ENCODE data around the gene SLC25A47. TPM values are rescaled to one million over a fixed set of nuclear protein-coding genes. Genes with fewer than 3 reads are reported as not detected.
"Not testable (repeated sequence)": the region's sequence is repeated elsewhere in the genome, so short reads cannot be mapped to it uniquely, and the experiment has no call there.

Gene SLC25A47
- total RNA-seq, 4 donors from 2014 or later, result 0.54 to 1.2 TPM; not detected in 2

DNA sequence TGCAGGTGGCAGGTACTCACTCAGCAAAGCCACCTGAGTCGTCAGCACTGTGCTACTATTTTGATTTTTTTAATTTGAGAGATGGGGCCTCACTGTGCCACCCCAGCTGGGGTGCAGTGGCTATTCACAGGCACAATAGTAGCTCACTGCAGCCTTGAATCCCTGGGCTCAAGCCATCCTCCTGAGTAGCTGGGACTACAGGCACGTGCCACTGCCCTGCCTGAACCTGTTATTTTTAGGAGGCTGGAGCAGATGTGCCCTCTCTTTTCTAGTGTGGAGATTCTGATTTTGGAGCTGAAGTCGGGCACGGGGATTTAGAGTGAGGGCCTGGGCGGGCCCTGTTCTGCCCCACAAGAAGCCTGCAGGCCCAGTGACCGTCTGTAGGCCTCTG lies 17.3 kb downstream of the SLC25A47 start:
- Histone ChIP-seq H3K27me3 (no peaks in the 10 kb centered on the region), H3K4me1 (peaks cover 0 to 16% (median 4%) of the 10 kb centered on the region in 4 donors), H3K4me3 (no peak overlapping the region), H3K27ac (peak overlapping the region in 2 of 4 donors; percentile 21 to 79), H3K9me3 (no peaks in the 10 kb centered on the region), H3K36me3 (peaks cover 0 to 32% (median 0%) of the 10 kb centered on the region in 3 donors)
- no peak for DNase-seq
- TF ChIP-seq, protein P1, sequence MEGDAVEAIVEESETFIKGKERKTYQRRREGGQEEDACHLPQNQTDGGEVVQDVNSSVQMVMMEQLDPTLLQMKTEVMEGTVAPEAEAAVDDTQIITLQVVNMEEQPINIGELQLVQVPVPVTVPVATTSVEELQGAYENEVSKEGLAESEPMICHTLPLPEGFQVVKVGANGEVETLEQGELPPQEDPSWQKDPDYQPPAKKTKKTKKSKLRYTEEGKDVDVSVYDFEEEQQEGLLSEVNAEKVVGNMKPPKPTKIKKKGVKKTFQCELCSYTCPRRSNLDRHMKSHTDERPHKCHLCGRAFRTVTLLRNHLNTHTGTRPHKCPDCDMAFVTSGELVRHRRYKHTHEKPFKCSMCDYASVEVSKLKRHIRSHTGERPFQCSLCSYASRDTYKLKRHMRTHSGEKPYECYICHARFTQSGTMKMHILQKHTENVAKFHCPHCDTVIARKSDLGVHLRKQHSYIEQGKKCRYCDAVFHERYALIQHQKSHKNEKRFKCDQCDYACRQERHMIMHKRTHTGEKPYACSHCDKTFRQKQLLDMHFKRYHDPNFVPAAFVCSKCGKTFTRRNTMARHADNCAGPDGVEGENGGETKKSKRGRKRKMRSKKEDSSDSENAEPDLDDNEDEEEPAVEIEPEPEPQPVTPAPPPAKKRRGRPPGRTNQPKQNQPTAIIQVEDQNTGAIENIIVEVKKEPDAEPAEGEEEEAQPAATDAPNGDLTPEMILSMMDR (IDR thresholded peaks at IDR 0.05), result no peak
- no peak for TF ChIP-seq POLR2A (IDR thresholded peaks at IDR 0.05)

DNA sequence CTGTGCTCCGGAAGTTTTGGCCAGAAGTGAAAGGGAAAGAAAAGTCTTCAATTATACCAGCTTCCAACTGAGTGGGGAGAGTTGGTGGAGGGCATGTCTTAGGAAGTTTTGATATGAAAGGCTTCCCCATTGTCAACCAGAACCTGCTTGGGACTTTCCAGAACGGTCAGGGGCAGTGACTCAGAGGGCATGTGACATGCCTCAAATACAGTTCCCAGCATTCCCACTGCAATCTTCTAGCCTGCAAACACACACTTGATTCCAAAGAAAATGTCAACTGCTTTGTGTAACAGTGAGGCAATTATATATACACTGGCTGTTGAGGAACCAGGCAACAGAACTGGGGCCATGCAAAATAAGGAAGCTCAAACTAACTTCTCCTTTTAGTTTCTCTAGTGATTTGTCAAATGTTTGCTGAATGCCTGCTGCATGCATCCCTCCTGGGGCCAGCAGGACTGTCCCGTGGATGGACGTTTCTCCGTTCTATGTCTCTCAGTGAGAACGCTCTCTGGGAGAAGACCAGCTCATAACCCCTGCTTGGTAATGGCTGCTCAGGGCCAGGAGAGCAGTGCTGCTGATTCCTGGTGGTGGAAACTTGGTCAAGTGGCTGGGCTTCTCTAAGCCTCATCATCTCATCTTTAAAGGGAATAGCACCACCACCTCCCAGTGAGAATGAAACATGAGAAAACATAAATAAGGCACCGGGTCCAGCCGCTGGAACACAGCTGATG lies 18.3 kb downstream of the SLC25A47 start:
- no peak for TF ChIP-seq POLR2A (IDR thresholded peaks at IDR 0.05)
- peak in 2 of 3 donors; percentile 16 to 70 for DNase-seq
- Histone ChIP-seq H3K9me3 (no peaks in the 10 kb centered on the region), H3K36me3 (peaks cover 0 to 35% (median 0%) of the 10 kb centered on the region in 3 donors), H3K4me1 (peaks cover 0 to 16% (median 4%) of the 10 kb centered on the region in 4 donors), H3K4me3 (no peak overlapping the region), H3K27ac (peak overlapping the region; percentile 45 to 79 (median 70)), H3K27me3 (no peaks in the 10 kb centered on the region)

DNA sequence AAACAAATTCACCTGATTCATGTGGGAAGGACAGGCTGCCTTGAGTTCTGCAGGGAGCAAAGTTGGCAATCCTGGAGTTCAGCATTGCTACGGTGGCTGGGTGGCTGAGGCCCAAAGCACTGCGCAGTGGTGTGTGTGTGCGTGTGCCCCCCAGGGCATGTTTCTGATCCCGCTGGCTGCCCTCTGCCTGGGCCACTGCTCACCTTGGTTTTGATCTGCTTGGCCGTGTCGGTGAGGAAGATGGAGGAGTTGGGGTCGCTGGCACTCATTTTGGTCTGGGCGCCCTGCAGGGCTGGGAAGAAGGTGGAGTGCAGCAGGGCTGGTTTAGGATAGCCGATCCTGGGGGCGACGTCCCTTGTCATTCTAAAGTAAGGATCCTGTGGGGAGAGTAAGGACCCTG lies 19.1 kb downstream of the SLC25A47 start:
- H3K4me1 ChIP-seq, result peaks cover 0 to 16% (median 4%) of the 10 kb centered on the region in 4 donors
- no peaks in the 10 kb centered on the region for H3K27me3 ChIP-seq
- peaks cover 0 to 35% (median 0%) of the 10 kb centered on the region in 3 donors for H3K36me3 ChIP-seq
- no peak overlapping the region for H3K4me3 ChIP-seq
- H3K9me3 ChIP-seq, result no peaks in the 10 kb centered on the region
- H3K27ac ChIP-seq, result peak overlapping the region in 3 of 4 donors; percentile 18 to 79 (median 45)
- peak in 1 of 3 donors; percentile 14 for DNase-seq
- TF ChIP-seq, protein P1 (IDR thresholded peaks at IDR 0.05), result no peak

DNA sequence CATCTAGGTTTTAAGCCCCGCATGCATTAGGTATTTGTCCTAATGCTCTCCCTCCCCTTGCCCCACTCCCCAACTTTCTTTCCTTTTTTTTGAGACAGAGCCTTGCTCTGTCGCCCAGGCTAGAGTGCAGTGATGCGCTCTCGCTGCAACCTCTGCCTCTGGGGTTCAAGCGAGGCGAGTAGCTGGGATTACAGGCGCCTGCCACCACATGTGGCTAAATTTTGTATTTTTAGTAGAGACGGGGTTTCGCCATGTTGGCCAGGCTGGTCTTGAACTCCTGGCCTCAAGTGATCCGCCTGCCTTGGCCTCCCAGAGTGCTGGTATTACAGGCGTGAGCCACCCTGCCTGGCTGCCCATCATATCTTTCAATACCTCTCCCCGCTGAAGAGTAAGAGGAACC lies 19.7 kb downstream of the SLC25A47 start:
- not testable (repeated sequence) for H3K4me3 ChIP-seq, H3K27me3 ChIP-seq, H3K9me3 ChIP-seq, H3K27ac ChIP-seq
- Histone ChIP-seq H3K36me3 (peaks cover 0 to 35% (median 0%) of the 10 kb centered on the region in 3 donors), H3K4me1 (peaks cover 0 to 21% (median 4%) of the 10 kb centered on the region in 4 donors)
- peak in 1 of 3 donors; percentile 6 for DNase-seq

DNA sequence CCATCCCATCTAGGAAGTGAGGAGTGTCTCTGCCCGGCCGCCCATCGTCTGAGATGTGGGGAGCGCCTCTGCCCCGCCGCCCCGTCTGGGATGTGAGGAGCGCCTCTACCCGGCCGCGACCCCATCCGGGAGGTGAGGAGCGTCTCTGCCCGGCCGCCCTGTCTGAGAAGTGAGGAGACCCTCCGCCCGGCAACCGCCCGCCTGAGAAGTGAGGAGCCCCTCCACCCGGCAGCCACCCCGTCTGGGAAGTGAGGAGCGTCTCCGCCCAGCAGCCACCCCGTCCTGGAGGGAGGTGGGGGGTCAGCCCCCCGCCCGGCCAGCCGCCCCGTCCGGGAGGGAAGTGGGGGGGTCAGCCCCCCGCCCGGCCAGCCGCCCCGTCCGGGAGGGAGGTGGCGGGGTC lies 21.5 kb downstream of the SLC25A47 start:
- not testable (repeated sequence) for H3K27ac ChIP-seq, H3K9me3 ChIP-seq, DNase-seq, H3K4me3 ChIP-seq, H3K27me3 ChIP-seq
- H3K36me3 ChIP-seq, result peaks cover 0 to 32% (median 0%) of the 10 kb centered on the region in 3 donors
- H3K4me1 ChIP-seq, result peaks cover 0 to 35% (median 4%) of the 10 kb centered on the region in 4 donors

DNA sequence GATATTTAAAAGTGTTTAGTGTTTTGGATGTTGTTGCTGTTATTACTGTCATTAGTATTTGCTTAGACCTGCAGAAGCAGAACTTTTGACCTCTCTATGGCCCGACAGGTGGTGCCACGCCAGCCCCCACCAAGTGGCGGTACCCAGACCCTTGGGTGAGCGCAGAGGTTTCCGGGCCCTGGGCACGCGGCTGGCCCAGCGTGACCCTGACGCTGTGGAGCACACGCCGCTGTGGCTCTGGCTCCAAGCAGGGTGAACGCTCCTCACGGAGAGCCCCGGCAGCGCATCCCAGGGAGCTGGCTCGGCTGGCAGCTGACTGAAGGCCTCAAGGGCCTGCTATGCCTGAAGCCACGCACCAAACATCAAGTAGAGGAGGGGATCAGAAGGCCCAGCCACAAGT lies 22.6 kb downstream of the SLC25A47 start:
- H3K27ac ChIP-seq, result no peak overlapping the region
- H3K4me1 ChIP-seq, result peaks cover 0 to 37% (median 4%) of the 10 kb centered on the region in 4 donors
- H3K4me3 ChIP-seq, result no peak overlapping the region
- H3K9me3 ChIP-seq, result no peaks in the 10 kb centered on the region
- peaks cover 0 to 33% (median 0%) of the 10 kb centered on the region in 3 donors for H3K36me3 ChIP-seq
- H3K27me3 ChIP-seq, result no peaks in the 10 kb centered on the region
- no peak for DNase-seq
- no peak for TF ChIP-seq POLR2A (IDR thresholded peaks at IDR 0.05)
- TF ChIP-seq, protein P1 (IDR thresholded peaks at IDR 0.05), result no peak

DNA sequence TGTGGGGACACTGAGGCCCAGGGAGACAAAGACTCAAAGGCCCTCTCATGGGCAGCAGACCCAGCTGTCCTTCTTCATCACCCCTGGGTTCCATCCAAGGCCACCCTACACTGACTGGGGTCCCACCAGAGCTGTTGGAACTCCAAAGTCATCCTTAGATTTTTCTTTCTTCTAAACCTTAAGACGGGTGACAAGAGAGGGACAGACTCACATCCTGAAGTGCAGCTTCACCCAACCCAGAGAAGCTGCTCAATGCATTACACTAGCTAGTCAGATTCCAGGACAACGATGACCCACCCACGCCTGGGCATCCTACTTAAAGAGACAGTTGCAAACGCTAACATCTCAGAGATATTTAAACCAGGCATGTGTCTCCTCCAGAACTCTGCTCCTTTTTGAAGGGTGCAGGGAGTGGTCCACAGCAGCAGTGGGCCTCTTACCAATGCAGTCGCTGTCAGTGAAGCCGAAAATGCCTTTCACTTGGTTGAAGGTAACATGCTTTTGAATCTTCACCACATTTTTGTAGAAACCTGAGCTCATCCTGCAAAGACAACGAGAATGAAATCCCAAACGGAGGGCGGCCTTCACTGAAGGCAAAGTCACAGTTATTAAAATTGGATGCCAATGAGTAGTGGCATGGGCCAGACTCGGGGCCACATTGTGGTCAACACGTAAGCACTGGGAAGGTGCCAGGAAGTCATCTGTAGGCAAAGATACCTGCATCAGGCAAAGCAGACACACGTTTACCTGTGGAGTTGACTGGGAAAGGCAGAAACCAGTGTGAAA lies 23.4 kb downstream of the SLC25A47 start:
- TF ChIP-seq, protein P1 (IDR thresholded peaks at IDR 0.05), result no peak
- H3K36me3 ChIP-seq, result peaks cover 0 to 41% (median 0%) of the 10 kb centered on the region in 3 donors
- no peak overlapping the region for H3K4me3 ChIP-seq
- H3K9me3 ChIP-seq, result no peaks in the 10 kb centered on the region
- H3K27ac ChIP-seq, result no peak overlapping the region
- DNase-seq, result no peak
- no peaks in the 10 kb centered on the region for H3K27me3 ChIP-seq
- peaks cover 0 to 30% (median 2%) of the 10 kb centered on the region in 4 donors for H3K4me1 ChIP-seq

All from Peyer's patch (tissue), 4 donors.